GM18868 (cell line): ENCODE results near the gene MDGA2.
A peak's percentile ranks its signal among the peaks of the same experiment; 100 is the strongest.
"Not testable (repeated sequence)": the region's sequence is repeated elsewhere in the genome, so short reads cannot be mapped to it uniquely, and the experiment has no call there.

Experiments
- ATAC-seq: cut with Tn5 transposase; IDR thresholded peaks from one replicate; pipeline ENCODE4 v1.9.1; 2021; ENCODE audit warnings: mild to moderate bottlenecking, moderate library complexity; ENCODE audit not compliant: unreplicated experiment

The MDGA2 gene

DNA sequence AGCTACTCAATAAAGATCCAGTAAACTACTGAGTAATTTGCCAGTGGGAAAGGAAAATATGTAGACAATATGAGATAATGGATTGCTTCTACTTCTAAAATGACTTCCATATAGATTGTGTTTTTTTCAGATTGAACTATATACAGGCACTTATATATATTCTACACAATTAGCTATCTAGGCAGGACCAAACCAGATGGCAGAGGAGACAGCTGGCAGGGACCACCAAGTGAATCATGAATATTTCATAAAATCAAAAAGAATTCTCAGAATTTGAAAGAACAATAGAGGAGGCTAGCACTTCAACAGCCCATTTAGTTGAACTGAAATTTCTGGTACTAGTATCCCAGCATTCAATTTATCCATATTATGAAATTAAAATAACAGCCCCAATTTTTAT, 685.8 kb downstream of the MDGA2 start:
- ATAC-seq = no peak

DNA sequence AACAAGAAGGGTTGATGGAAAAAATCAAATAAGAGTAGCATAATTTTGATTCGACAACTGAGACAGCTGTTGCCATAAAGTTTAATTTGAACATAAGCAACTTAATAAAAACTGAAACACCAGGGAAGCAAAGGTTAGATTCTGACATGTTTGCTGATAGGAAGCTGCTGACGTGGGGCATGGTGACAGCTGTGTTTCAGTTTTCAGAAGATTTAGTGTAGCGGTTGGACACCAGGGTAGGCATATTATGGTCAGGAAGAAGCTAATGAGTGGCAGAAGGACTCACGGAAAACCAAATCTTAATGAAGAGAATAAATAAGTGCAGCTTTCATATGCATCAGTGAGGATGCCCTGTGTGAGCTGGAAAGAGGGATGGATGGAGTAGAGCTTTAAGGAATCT, 687.1 kb downstream of the MDGA2 start:
- ATAC-seq = no peak

DNA sequence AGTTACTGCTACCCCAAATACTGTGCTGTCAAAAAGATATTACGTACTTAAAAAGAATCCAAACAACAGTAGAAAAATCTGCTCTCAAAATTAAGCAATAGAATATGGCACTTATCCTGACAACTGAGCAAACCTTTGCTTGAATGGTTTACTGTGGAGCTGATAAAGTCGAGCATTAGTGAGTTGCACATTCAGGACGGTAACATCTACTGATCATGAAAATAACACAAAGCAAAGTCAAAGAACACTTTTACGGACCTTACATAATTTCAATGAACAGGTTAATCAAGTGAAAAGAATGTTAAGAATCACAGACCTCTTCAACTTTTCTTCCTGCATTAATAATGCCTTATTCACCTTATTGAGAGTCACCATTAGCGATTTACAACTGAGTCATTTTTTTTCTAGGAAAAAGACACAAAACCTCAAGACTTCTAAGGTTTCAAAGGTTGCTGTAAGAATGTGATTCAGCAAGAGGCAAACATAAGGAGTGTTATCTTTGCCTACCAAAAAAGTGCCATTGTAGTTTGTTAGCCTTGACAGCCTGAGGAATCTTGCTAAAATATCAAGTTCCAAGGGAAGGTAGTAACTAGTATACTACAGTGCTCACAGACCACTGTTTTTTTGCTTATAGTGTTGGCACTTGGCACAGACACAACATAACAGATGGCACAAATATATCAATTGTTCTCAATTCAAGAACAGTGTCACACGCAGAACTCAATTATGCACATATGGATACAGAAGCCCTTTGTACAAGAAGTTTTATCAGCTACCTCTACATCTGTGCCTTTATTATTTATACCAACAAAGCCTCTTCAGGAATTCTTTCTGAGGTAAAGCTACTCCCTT, 689.6 kb downstream of the MDGA2 start:
- no peak for ATAC-seq

DNA sequence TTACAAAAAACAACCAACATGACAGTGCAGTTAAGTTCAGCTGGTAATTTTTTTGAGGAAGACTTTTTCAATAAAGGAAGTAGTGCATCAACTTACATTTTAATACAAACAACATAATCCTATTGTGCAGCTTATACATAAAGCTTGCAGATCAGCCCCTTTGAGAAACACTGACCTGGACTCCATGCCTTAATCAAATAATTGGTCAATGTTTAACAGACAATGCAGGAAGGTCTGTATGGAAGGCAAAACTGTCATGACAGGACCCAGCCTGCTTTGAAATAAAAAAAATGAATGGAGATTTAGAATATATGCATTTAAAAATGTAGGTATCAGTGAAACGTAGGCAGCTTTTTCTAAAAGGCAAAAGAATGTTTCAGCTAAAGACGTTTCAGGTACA, 702.1 kb downstream of the MDGA2 start:
- ATAC-seq = no peak

DNA sequence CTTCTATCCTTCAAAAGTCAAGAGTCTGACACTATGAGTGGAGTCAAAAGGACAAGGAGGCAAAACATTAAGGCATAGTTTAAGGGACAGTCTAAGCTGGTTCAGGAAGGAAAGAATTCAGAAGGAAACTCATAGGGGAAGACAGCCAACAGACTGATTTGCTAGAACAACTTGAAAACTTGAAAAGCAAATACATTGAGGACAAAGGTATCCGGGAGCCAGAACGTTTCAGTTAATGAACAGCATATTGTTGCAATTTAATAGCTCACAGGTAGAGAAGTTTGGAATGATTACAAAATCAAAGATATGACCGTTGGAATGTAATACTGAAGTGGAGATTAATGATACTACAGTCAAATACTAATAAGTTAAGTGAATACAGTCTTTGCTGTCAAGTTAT, 711.0 kb downstream of the MDGA2 start:
- no peak for ATAC-seq

DNA sequence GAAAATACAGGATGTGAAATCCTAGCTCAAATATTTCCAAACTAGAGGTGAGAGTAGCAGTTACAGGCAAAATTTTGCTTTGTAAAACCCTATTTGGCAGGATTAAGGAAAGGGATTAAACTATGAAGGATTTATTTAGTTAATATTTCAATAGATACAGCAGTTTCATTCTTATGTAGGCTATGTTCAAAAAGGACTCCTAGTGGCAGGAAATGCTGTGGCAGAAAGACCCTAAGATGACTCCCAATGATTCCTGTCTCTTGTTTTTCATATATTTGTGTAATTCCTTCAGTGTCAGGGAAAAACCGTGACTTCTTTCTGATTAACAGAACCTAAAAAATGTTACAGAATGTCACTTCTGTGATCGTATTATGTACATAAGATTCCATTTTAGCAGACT, 724.3 kb downstream of the MDGA2 start:
- no peak for ATAC-seq

DNA sequence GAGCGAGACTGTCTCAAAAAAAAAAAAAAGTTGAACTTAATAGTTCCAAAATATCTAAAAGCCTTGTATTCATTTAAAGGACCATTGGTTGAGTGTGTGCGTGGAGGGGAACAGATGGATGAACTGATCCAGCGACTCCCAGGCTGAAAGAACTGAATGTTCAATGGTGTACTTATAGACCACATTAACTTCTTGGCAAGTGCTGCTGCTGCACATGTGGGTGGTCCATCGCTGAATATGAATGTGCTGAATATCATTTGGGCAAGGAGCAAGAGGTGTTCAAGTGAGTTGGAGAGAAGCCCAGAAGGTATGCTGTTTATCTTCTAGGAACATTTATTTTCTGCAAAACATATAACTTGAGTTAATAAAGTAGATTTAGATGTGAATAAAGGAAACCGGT, 734.8 kb downstream of the MDGA2 start:
- no peak for ATAC-seq

DNA sequence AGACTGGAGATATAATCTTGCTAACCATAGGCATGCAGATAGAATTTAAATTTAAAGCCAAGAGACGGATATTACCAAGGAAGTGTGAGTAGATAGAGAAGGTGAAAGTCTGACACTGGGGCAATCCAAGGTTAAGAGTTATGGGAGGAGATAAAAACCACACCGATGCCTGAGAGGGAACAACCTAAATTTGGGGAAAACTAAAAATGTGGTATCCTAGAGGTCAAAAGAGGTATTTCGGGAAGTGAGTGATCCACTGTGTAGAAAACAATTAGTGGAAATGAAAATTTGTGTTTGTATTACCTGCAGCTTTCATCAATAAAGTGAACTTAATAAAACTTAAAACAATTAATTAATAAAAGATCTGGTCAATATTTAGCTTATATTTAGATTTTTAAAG, 754.9 kb downstream of the MDGA2 start:
- ATAC-seq = no peak

DNA sequence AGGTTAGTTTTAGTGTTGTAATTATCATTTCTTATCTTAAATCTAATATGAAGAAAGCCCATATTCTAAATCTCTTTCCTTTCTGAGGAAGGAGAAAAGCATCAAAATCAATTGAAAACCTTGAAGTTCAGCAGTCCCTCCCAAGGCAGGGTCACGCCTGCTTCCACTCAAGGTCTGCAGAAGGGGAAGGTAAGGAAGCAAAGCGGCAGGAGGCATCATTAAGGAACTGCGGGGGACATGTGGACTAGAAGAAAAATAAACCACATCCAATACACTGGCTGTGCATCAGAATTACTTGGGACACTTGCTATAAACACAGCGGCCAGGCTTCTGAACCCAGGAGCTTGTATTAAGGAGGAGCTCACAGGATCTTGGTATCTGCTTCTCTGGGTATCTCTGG, 759.9 kb downstream of the MDGA2 start:
- not testable (repeated sequence) for ATAC-seq

DNA sequence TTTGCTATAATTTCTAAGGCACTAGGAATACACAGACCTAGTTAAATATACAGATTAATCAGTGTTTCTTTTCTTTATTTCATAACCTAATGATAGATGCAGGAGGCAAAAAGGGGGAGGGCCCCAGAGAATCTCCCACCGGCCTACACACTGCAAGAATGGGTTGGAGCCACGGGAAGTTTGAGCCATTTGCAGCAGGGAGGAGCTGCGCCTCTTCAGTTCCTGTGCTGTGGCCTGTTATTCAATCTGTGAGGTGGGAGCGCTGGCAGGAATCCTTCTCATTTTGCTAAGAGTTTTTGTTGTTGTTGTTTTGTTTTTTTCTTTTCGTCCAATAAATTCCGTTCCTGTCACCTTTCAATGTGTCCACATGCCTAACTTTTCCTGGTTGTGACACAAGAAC, 772.6 kb downstream of the MDGA2 start:
- ATAC-seq = no peak

DNA sequence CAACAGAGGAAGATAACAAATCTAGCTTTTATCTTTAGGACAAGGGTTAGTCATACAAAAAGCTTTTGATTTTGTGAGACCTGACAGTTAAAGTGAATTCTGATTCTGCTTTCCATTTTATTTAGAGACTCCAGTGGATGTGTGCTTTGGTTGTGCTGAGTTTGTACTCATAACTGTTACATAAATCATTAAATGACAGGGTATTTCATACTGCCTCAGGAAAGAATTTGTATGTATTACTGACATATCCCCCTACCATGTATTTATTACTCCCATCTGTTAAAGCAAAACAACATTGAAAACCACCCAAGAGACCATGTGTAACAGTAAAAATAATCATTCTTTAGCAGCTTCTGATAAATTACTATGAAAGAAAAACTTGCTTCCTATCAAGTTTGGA, 780.9 kb downstream of the MDGA2 start:
- no peak for ATAC-seq

DNA sequence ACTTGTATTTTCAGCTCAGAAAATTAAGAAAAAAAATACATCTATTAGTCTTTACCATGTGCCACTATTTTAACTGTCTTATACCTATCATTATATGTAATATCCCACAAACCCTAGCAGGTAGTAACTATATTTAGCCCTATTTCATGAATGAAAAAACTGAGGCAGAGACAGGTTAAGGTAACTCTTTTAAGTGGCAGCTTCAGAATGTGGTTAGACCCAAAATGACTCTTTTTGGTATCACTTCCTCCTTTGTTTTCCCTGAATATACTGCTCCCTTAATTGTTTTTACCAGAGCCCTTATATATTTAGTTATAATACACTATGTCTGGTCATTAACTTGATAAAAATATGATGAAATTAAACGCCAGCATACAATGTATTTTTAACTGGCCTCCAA, 788.3 kb downstream of the MDGA2 start:
- peak; percentile 97 for ATAC-seq

DNA sequence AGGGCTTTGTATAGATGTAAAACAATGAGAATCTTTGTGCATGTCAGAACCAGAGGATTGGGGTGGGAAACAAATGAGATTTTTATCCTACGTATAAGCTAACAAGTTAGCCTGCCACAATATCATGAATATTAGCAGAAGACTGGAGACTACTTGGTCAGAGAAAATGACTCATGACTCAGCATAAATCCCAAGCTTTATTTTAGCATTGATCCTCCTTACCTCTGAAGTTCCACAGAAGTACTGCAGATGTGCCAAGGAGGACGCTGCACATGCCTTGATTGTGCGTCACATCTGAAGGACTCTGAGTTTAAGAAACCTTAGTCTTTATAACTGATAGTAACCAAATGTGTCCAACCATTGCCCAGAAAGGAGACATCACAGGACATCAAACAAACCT, 789.8 kb downstream of the MDGA2 start:
- no peak for ATAC-seq

DNA sequence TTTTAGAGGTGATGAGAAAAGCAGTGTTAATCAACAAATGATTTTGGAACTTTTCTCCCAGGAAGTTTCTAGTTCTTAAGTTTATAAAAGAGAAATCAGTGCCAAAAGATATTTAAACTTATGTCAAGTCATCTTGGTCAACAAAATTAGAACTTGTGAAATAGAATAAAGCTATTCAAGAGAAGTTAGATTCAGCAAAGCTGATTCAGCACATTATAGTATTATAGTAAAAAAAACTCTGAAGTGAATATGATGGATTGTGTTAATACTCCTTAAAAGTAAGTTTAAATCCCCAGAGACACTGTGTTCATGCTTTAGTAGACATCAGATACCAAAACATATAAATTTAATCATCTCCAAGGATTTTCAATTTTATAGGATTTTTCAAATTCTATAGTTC, 813.7 kb downstream of the MDGA2 start:
- ATAC-seq = no peak

DNA sequence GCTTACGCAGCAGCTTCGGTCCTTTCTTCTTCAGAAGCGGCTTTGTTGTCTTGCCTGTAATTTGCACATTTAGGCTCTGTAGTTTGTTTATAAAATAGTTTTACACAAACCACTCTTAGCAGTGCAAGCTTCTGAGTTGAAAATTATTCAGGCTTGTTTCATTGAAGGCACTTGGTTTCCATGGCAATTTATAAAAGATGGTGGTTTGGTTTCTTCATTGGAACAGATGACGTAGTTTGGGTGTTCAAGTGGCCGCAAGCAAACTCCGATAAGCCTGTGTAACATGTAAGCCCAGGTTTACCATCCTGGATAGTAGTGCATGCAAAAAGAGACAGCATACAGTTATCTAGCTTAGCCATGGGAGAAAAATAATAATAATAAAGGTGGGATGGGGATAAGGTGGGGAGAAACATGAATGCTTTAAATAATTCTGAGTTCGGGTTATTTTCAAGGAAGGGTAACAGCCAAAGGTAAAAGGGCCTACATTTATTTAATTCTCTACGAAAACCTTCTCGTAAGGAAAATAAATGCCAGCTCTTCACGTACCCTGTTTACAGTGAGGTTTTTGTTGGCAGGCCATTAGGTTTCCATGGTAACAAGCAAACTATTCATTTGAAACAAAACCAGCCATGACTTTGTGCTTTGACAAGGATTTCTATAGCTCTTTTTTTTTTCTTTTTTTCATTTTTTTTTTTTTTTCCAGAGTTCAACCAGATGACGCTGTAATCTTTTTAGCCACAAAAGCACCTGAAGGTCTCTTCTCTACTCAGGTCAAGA, 834.3 kb downstream of the MDGA2 start:
- no peak for ATAC-seq

DNA sequence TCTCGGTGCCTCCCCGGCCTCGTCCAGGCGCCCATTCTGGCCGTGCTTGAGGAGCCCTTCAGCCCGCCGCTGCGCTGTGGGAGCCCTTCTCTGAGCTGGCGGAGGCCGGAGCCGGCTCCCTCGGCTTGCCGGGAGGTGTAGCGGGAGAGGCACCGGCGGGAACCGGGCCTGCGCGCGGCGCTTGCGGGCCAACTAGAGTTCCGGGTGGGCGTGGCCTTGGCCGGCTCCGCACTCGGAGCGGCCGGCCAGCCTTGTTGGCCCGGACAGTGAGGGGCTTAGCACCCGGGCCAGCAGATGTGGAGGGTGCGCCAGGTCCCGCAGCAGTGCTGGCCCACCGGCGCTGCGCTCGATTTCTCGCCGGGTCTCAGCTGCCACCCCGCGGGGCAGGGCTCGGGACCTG, 855.1 kb downstream of the MDGA2 start:
- no peak for ATAC-seq

DNA sequence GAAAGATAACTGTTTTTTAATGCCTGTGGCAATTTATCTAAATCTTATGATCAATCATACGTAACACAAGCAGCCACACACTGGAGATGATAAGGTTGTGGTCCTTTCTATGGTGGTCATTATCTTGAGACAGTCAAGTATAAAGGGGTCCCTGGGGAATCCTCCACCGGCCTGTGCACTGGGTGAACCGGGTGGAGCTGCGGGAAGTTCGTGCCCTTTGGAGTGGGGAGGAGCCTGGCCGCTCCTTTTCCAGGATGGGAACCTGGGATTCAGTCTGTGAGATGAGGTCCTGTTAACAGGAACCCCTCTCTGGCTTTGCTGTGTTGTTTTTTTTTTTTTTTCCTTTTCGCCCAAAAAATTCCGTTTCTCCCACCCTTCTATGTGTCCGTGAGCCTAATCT, 856.3 kb downstream of the MDGA2 start:
- ATAC-seq = no peak

DNA sequence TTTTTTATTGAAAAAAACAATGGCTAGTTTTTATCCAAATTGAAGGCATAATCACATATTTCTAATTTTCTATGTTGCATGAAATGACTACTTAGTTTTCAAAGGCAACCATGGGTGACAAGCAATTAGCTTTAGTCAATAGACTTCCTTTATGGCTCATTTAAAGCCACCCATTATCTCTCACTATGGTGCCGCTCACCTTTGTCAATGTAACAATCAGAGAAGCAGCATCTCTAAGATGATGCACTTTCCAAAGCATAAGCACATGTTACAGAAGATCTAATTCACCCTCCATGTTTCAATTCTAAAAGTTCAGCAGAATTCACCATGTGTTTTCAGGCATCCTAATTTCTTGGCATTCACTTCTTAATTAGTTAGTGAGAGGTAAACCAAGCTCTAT, 857.3 kb downstream of the MDGA2 start:
- ATAC-seq = no peak

DNA sequence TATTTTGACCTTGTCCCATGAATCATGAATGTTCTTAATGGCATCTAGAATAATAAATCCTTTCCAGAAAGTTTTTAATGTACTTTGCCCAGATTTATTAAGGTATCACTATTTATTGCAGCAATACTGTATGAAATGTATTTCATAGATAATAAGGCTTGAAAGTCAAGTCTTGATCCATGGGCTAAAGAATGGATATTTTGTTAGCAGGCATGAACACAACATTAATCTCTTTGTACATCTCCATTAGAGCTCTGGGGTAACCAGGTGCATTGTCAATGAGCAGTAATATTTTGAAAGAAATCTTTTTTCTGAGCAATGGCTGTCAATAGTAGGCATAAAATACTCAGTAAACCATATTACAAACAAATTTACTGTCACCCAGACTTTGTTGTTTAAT, 882.3 kb downstream of the MDGA2 start:
- no peak for ATAC-seq
